T-helper 22 cell (primary cell): ENCODE measurements around the gene RNPS1.
"Not testable (repeated sequence)": the region's sequence is repeated elsewhere in the genome, so short reads cannot be mapped to it uniquely, and the experiment has no call there.

ENCODE experiments used
- DNase-seq: peaks from one replicate; pipeline ENCODE4 v3.0.0-alpha.2; 2020; ENCODE audit warnings: low read depth

The RNPS1 gene

GRCh38 chr16:2256531-2257140, 11.3 kb downstream of the RNPS1 start:
- DNase-seq = no peak

DNA sequence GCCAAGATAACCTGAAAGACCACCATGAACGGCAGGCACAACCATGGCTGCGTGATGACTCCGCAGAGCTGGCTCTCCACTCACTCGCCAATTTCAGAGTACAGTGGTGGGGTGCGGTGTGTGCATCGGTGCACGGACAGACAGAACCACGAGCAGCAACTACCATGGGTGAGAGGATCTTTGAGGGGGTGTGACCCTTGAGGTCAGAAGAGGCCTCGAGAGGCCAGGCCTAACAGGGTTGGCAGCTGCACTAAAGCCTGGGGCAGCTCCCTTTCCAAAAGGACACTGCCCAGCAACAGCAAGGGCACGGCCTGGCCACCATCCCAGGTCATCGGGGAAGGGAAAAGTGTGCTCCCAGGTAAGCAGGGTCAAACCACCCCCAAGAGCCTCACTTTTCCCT, 14.6 kb downstream of the RNPS1 start:
- DNase-seq = no peak

- no peak for DNase-seq
Measured at GRCh38 chr16:2252806-2253148, 15.1 kb downstream of the RNPS1 start.

DNA sequence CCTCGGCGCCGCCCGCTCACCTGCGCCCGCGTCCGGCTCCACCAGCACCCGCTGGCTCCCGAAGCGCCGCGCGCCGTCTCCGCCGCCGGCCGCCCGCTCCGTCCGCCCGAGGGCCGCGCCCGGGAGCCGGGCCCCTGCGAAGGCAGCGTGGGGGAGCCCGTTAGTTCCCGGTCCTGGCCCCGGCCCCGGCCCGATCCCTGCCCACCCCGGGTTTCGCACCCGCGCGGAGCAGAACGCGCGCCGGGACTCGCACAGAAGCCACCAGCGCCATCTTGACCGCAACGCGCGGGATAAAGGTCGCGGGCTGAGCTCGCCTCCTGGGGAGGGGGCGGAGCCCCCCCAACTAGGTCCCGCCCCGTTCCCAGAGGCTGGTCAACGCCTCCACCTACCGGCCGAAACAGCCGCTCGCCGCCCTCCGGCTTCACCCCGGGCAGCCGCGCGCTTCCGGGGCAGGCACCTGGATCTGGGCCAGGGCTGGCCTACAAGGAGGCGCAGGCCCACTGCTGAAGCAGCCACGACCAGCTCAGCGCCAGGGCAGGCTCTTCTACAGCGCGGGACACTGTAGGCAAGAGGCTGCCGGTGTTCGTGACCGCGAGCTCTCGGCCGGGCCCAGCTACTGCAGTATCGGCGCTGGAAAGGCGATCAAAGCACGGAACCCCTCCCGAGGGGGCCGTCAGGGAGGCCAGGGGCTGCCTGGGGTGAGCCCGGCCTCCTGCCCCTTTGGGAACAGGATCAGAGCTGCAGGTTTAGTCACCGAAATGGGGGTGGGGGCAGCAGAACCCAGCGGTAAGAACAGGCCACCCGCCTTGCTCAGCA, 16.4 kb downstream of the RNPS1 start, which contains the start of gene ECI1:
ECI1 (minus strand) TSS at position 292 of the 816 bp plus-strand sequence; CDS start at position 271, 21 bp downstream.
- peak; percentile 70 for DNase-seq

GRCh38 chr16:2250652-2251295, 17.2 kb downstream of the RNPS1 start:
- DNase-seq = no peak

GRCh38 chr16:2246301-2246885, 21.5 kb downstream of the RNPS1 start:
- no peak for DNase-seq

- no peak for DNase-seq
Measured at GRCh38 chr16:2244926-2245795, 22.8 kb downstream of the RNPS1 start.

GRCh38 chr16:2244301-2244700, 23.6 kb downstream of the RNPS1 start:
- DNase-seq = no peak

DNA sequence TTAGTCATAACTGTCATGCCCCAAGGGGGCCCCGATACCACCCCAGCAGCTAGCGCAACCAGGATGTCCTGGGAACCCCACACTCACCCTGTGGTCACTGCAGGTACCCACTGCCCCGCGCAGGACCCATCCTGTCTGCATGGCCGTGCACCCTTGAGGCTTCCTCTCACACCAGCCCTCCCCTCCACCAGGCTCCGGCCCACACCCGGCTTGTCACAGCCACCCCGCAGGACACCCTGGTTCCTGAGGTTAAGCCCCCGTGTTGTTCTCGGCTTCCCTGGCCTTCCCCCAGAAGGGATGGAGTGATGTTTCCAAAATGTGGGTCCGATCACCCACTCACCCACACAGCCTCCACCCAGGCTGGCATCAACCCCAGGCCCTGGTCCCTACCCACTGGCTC, 24.1 kb downstream of the RNPS1 start:
- DNase-seq = no peak

- no peak for DNase-seq
Measured at GRCh38 chr16:2243031-2243528, 24.8 kb downstream of the RNPS1 start.

DNA sequence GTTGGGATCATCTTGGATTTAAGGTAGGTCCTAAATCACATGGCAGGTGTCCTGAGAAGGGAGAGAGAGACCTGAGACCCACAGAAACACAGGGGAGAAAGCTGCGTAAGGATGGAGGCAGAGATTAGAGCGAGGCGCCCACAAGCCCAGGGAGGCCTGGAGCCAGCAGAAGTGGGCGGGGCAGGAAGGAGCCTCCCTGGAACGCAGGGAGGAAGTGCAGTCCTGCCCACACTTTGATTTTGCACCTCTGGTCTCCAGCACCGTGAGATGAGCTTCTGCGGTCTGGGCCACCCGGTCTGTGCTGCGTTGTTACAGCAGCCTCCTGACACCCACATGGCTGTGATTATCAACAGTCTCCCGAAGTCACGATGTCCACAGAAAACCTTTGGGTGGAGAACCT, 25.3 kb downstream of the RNPS1 start:
- no peak for DNase-seq

- DNase-seq = not testable (repeated sequence)
Measured at GRCh38 chr16:2240331-2240730, 27.6 kb downstream of the RNPS1 start.

DNA sequence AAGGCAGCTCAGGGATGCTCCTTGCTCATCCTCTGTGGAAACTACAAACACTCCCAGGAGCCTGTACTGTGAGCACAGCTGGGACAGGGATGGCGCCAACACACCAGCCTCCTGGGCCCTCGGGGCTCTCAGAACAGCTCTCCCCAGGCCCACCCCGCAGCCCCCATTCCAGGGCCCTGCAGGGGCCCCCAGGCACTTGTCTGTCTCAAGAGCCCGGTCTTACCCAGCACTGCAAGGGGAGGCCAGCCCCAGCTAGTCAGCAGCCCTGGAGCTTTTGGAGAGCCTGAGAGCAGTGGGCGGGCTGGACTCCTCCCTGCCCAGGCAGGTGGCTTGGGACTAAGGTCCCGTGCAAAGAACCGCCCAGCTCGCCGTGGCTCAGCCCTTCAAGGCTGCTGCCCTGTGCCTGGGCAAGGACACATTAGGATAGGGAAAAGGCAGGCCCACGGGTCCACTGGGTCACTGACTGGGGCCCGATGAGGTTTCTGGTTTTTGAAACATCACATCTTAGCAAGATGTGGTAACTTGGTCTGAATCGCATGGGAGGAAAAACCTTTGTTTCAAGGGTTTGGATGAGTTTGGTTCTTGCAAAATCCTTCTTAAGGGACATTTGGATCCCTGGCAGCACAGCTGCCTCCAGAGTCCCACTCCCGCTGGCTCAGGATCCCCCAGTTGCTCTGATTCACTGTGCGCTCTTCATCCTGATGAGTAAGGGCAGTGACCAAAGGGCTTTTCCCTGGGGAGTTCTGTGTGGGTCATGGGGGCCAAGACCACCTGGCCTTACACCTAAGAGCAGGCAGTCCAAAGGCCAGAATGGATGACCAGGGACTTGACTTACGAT, 28.9 kb downstream of the RNPS1 start:
- no peak for DNase-seq

DNA sequence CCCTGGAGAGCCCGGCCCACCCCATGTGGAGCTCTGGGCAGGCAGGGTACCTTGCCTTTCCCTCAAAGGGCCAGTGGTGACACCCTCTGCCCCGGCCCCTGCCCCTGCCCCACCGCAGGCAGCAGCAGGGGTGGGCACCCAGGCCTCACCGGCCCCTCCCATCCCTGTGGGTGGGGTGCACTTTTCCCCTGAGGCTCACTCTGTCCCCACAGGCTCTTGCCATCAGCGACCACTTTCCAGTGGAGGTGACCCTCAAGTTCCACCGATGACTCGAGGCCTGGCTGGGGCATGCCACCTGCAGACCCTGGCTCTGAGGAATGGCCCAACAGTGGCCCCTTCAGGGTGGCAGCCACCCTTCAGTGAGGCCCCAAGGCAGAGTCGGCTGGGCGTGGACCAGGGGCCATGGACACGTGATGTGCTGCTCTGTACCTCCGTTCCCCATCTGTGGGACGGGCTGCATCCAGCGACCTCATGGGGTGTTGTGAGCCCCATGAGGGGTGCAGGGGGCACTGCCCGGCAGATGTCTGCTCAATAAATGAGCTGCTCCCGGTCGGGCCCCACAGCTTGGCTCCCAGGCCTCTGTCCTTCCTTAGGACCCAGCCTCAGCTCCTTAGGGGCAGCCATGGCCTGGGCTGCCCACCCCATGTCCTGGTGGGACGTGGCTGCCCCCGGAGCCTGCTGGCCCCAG, 29.6 kb downstream of the RNPS1 start:
- DNase-seq = no peak

DNA sequence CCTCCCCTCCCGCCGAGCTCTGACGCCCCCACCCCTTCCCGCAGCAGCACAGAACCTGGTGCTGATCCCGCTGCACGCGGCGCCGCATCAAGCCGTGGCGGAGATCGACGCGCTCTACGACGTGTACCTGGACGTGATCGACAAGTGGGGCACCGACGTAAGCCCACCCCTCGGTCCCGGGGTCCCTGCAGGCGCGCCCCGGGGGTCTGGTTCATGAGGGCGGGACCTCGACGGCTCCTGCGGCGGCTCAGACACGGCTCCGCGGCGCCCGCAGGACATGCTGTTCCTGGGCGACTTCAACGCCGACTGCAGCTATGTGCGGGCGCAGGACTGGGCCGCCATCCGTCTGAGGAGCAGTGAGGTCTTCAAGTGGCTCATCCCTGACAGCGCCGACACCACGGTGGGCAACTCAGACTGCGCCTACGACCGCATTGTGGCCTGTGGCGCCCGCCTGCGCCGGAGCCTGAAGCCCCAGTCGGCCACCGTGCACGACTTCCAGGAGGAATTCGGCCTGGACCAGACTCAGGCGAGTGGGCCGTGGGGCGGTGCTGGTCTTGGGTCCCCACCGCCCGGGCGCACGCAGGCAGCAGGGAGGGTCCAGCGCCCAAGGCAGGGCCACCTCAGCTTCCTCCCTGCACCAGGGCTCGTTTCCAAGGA, 30.3 kb downstream of the RNPS1 start:
- no peak for DNase-seq

DNA sequence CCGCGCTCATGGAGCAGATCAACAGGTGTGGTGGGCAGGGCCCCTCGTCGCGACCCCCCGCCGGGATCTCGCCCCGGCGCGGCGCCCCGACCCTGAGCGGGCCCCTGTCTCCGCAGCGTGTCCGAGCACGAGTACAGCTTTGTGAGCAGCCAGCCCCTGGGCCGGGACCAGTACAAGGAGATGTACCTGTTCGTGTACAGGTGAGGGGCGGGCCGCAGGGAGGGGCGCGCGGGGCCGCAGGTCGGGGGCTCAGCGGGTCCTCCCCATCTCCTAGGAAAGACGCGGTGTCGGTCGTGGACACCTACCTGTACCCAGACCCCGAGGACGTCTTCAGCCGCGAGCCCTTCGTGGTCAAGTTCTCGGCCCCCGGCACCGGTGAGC, 30.8 kb downstream of the RNPS1 start:
- DNase-seq = no peak

DNA sequence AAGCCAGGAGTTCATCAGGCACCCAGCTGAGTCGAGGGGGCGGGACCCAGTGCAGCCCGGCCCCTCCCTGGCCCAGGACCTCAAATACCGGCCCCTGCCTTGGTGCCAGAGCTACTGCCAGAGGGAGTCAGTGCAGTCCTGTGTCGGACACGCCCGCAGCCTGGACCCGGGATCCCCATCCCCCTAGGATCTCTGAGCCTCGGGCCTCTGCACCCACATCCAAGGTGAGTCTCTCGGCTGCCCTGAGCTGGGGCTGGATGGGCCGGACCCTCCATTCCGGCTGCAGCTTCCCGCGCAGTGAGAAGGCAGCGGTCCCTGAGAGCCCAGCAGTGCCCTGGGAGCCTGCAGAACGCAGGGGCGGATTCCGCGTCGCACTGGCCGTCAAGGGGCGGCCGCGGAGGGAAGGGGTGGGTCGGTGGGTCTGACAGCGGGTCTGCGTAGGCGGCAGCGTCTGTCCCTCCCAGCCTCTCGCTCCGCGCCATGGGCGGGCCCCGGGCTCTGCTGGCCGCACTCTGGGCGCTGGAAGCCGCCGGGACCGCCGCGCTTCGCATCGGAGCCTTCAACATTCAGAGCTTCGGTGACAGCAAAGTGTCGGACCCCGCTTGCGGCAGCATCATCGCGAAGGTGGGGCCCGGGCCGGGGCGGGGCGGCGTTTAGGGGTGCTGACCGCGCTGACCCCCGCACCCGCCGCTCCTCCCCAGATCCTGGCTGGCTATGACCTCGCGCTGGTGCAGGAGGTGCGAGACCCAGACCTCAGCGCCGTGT, 31.4 kb downstream of the RNPS1 start, which contains the start of gene DNASE1L2:
DNASE1L2 (plus strand) TSS at position 108 of the 765 bp plus-strand sequence; CDS start at position 481, 373 bp downstream.
- DNase-seq = no peak

DNA sequence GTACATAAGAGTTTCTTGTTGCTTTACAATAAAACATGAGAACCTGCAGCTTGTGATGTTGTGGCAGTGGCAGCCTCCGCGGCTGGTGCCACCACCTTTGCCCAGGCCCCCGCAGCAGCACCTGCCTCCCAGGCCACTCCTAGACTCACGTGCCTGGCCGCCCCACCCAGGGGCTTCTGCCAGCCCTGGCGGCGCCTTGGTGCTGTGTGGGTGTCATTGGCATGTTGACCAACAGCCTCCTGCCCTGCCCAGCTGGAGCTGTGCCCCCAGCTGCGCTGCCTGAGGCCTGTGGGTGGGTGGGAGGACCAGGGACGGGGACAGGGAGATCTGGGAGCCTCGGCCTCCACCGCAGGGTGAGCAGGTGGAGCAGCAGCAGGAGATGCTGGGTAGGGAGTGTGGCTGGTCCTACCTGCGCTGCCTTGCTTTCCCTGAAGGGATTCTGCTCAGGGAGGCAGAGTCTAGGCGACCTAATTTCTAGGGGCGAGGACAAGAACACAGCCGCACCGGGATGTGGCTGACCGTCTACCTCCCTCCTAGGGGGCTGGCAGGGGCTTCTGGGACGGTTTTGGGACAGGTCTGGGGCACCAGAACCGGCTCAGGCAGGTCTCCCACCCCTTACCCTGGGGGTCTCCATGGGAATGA, 32.1 kb downstream of the RNPS1 start:
- no peak for DNase-seq
